ENCODE results near the gene TCL1B.

- TF ChIP-seq POLR2A (IDR thresholded peaks at IDR 0.05; ENCODE audit: extremely low read depth, insufficient read length) (no peak), CTCF (IDR thresholded peaks at IDR 0.05; ENCODE audit: low read depth, low read length) (no peak), MYC (IDR thresholded peaks at IDR 0.05; ENCODE audit: low read depth, low read length) (no peak)
These were observed 29.6 kb upstream of the TCL1B start for GRCh38 chr14:95656634-95657033.
